Chondrocyte (in vitro differentiated cells): ENCODE data around the gene PNRC1. TPM values are rescaled to one million over a fixed set of nuclear protein-coding genes. Genes with fewer than 3 reads are reported as not detected.
"Not testable (repeated sequence)": the region's sequence is repeated elsewhere in the genome, so short reads cannot be mapped to it uniquely, and the experiment has no call there.

ENCODE experiments used
- DNase-seq: peaks from one replicate; pipeline ENCODE4 v3.0.0; 2021; ENCODE audit warnings: mixed read lengths, low spot score
- H3K27ac Mint-ChIP-seq: one replicate; pipeline ENCODE4 v1.8.0; 2021; ENCODE audit warnings: mild to moderate bottlenecking, moderate library complexity, mixed read lengths; ENCODE audit not compliant: unreplicated experiment
- H3K27me3 Mint-ChIP-seq: 2 replicates; pipeline ENCODE4 v1.8.0; 2021; ENCODE audit warnings: low read depth, mixed read lengths
- H3K36me3 Mint-ChIP-seq: 2 replicates; pipeline ENCODE4 v1.8.0; 2021; ENCODE audit warnings: low read depth, mixed read lengths
- H3K4me1 Mint-ChIP-seq: 2 replicates; pipeline ENCODE4 v1.8.0; 2021; ENCODE audit warnings: low read depth, mild to moderate bottlenecking, mixed read lengths
- H3K4me3 Mint-ChIP-seq: one replicate; pipeline ENCODE4 v1.8.0; 2021; ENCODE audit warnings: mild to moderate bottlenecking, moderate library complexity, mixed read lengths; ENCODE audit not compliant: unreplicated experiment
- H3K9me3 Mint-ChIP-seq: 2 replicates; pipeline ENCODE4 v1.8.0; 2021; ENCODE audit warnings: low read depth, mixed read lengths
- total RNA-seq: library from RNA; stranded (reverse); gene quantifications from 3 replicates; pipeline ENCODE4 v1.2.1, GENCODE V29; 2021
- TF ChIP-seq, protein P1 (sequence below): fragments of 200-600 bp; sonication (generic); IDR thresholded peaks from 2 replicates; pipeline ENCODE4 v1.5.0; 2021; ENCODE audit warnings: antibody characterized with exemption, mild to moderate bottlenecking, moderate library complexity

The PNRC1 gene
- total RNA-seq, 1 donor from 2014 or later: 115 TPM

DNA sequence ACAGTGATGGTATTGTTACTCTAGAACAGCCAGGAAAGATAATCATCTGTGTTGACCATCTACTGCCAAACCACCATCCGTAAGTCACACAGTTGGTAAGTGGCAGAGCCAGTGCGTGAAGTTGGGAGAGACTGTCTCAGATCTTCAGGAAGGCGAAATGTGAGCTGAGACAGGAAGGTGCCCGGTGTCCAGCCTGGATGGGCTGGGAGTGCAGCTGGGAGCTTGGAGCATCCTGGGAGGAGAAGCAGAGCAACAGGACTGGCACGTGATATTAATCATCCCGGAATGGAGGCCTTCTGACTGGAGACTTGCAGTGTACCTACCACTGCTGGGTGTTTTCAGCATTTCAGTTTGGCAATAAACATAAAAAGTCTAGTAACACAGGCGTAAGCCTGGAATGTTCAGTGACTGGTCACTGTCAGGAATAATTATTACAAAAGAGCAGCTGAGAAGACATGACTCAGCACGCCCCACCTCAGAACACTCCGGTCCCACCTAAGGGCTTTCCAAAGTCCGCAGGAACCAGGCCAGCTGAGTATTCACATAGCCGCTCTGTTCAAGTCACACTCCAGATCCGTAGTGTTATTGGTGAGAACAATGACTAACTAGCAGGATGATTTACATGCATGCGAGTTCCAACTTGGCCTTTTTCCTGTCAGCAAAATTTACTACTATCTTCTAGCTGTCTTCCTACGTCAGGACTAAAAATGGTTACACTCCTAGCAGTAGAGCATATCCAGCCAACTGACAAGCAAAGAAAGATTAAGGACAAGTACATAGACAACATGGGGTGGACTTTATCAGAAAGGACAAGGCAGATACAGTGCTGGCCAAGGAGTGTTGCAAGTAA is 45.1 kb upstream of the PNRC1 start:
- Mint-ChIP-seq H3K4me3 (no peak overlapping the region), H3K27me3 (no peaks in the 10 kb centered on the region), H3K36me3 (peaks cover 5% of the 10 kb centered on the region), H3K4me1 (peaks cover 22% of the 10 kb centered on the region), H3K27ac (peak overlapping the region; percentile 97), H3K9me3 (peaks cover 16% of the 10 kb centered on the region)
- DNase-seq: no peak
- TF ChIP-seq, protein P1, sequence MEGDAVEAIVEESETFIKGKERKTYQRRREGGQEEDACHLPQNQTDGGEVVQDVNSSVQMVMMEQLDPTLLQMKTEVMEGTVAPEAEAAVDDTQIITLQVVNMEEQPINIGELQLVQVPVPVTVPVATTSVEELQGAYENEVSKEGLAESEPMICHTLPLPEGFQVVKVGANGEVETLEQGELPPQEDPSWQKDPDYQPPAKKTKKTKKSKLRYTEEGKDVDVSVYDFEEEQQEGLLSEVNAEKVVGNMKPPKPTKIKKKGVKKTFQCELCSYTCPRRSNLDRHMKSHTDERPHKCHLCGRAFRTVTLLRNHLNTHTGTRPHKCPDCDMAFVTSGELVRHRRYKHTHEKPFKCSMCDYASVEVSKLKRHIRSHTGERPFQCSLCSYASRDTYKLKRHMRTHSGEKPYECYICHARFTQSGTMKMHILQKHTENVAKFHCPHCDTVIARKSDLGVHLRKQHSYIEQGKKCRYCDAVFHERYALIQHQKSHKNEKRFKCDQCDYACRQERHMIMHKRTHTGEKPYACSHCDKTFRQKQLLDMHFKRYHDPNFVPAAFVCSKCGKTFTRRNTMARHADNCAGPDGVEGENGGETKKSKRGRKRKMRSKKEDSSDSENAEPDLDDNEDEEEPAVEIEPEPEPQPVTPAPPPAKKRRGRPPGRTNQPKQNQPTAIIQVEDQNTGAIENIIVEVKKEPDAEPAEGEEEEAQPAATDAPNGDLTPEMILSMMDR: no peak

DNA sequence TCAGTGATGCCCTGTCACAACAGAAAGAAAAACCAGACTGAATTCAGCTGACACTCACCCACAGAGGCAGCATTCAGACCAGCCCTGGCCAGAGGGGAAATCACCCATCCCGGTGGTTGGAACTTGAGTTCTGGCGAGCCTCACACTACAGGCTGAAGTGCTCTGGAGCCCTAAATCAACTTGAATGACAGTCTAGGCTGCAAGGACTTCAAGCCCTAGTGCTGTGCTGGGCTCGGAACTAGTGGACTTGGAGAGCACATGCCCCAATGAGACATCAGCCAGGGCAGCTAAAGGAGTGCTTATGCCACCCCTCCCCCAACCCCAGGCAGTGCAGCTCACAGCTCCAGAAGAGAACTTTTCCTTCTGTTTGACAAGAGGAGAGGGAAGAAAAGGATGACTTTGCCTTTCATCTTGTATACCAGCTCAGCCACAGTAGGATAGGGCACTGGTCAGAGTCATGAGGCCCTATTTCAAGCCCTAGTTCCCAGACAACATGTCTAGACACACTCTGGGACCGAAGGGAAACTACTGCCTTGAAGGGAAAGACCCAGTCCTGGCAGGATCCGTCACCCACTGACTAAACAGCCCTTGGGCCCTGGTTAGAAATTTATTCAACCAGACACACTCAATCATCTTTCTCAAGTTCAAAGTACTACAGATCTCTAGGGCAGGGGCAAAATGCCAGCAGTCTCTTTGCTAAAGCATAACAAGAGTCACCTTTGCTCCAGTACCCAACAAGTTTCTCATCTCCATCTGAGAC is 43.2 kb upstream of the PNRC1 start:
- TF ChIP-seq, protein P1: no peak
- H3K27ac Mint-ChIP-seq: no peak overlapping the region
- DNase-seq: no peak

DNA sequence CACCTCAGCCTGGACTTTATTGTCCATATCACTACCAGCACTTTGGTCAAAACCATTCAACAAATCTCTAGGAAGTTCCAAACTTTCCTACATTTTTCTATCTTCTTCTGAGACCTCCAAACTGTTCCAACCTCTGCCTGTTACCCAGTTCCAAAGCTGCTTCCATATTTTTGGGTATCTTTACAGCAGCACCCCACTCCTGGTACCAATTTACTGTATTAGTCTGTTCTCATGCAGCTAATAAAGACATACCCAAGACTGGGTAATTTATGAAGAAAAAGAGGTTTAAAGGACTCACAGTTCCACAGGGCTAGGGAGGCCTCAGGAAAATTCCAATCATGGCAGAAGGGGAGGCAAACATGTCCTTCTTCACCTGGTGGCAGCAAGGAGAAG is 42.7 kb upstream of the PNRC1 start:
- not testable (repeated sequence) for DNase-seq, H3K27ac Mint-ChIP-seq, H3K36me3 Mint-ChIP-seq, H3K27me3 Mint-ChIP-seq, H3K4me3 Mint-ChIP-seq
- Mint-ChIP-seq H3K4me1 (peaks cover 22% of the 10 kb centered on the region), H3K9me3 (peaks cover 16% of the 10 kb centered on the region)

More for the DNA sequence above, 43.2 kb upstream of the PNRC1 start:
- Mint-ChIP-seq H3K9me3 (peaks cover 16% of the 10 kb centered on the region), H3K4me1 (peaks cover 22% of the 10 kb centered on the region), H3K4me3 (no peak overlapping the region), H3K36me3 (peaks cover 5% of the 10 kb centered on the region), H3K27me3 (no peaks in the 10 kb centered on the region)

DNA sequence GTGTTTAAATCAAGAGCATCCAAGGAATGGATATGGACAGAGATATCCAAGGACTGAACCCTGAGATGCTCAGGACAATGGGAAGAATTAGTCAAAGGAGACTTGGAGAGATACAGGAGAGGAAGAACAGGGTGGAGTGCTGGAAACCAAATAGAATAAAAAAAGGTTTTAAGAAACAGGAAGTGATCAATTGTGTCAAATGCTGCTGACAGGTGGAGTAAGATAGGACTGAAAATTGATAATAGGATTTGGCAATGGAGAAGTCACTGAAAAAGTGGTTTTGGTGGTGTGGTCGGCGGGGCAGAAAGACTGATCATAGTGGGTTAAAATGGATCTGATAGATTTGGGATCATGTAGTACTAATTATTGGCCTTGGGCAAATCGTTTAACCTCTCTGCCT is 37.9 kb upstream of the PNRC1 start:
- H3K27ac Mint-ChIP-seq: no peak overlapping the region
- H3K9me3 Mint-ChIP-seq: peaks cover 14% of the 10 kb centered on the region
- peaks cover 6% of the 10 kb centered on the region for H3K4me1 Mint-ChIP-seq
- no peak overlapping the region for H3K4me3 Mint-ChIP-seq
- TF ChIP-seq, protein P1: no peak
- no peaks in the 10 kb centered on the region for H3K27me3 Mint-ChIP-seq
- peaks cover 5% of the 10 kb centered on the region for H3K36me3 Mint-ChIP-seq
- DNase-seq: no peak

DNA sequence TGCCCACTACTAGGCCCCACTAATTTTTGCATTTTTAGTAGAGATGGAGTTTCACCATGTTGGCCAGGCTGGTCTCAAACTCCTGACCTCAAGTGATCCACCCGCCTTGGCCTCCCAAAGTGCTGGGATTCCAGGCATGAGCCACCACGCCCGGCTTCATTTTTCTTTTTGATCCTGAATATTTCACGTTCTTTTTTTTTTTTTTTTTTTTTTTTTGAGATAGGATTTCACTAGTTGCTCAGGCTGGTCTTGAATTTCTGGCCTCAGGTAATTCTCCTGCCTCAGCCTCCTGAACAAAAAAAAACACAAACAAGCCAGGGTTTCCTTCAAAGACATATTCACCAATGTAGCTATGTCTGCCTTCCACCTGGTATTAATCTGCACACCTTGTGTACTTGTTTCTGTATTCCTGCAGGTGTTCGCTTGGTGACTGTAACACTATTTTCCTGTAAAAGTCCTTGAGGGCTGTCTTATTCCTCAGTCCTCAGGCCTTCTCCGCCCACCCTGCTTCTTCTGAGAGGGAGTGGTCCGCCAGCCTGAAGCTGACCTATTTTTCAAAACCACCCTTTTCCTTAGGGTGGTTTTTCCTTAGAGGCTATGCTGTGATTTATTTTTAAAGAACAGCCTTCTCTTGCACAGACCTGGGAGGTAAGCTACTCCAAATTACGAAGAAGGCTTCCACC is 36.1 kb upstream of the PNRC1 start:
- no peak overlapping the region for H3K27ac Mint-ChIP-seq
- H3K9me3 Mint-ChIP-seq: no peaks in the 10 kb centered on the region
- no peak overlapping the region for H3K4me3 Mint-ChIP-seq
- H3K27me3 Mint-ChIP-seq: no peaks in the 10 kb centered on the region
- TF ChIP-seq, protein P1: no peak
- peaks cover 15% of the 10 kb centered on the region for H3K4me1 Mint-ChIP-seq
- H3K36me3 Mint-ChIP-seq: no peaks in the 10 kb centered on the region
- no peak for DNase-seq
